Glutamatergic neuron (in vitro differentiated cells): Measurements from ENCODE around the gene STK4. TPM values are rescaled to one million over a fixed set of nuclear protein-coding genes. Genes with fewer than 3 reads are reported as not detected.

ENCODE experiments used
- DNase-seq: peaks from one replicate; pipeline ENCODE4 v3.0.0; 2022
- H3K27ac Mint-ChIP-seq: one replicate; pipeline ENCODE4 v1.8.0; 2020; ENCODE audit warnings: mild to moderate bottlenecking, mixed read lengths, inconsistent platforms; ENCODE audit not compliant: unreplicated experiment
- H3K27me3 Mint-ChIP-seq: one replicate; pipeline ENCODE4 v1.8.0; 2020; ENCODE audit warnings: mild to moderate bottlenecking, moderate library complexity, mixed read lengths, inconsistent platforms; ENCODE audit not compliant: unreplicated experiment
- H3K36me3 Mint-ChIP-seq: one replicate; pipeline ENCODE4 v1.8.0; 2020; ENCODE audit warnings: mild to moderate bottlenecking, mixed read lengths, inconsistent platforms; ENCODE audit not compliant: unreplicated experiment
- H3K4me1 Mint-ChIP-seq: one replicate; pipeline ENCODE4 v1.8.0; 2020; ENCODE audit warnings: mild to moderate bottlenecking, low read depth, mixed read lengths, inconsistent platforms; ENCODE audit not compliant: unreplicated experiment
- H3K4me3 Mint-ChIP-seq: one replicate; pipeline ENCODE4 v1.8.0; 2020; ENCODE audit warnings: mild to moderate bottlenecking, mixed read lengths, inconsistent platforms; ENCODE audit not compliant: unreplicated experiment
- H3K9me3 Mint-ChIP-seq: one replicate; pipeline ENCODE4 v1.8.0; 2020; ENCODE audit warnings: mild to moderate bottlenecking, moderate library complexity, mixed read lengths, inconsistent platforms; ENCODE audit not compliant: unreplicated experiment
- total RNA-seq: library from RNA; stranded (reverse); fragmentation: NEBNext Ultra II Directional; extraction: Animal tissue kit (Norgen Biotek cat#: 25700); gene quantifications from one replicate; pipeline ENCODE4 v1.2.1, GENCODE V29; 2021; ENCODE audit not compliant: unreplicated experiment
- TF ChIP-seq, protein P1 (sequence below): fragments of 200-600 bp; sonication (generic); IDR thresholded peaks from one replicate; pipeline ENCODE4 v1.5.0; 2021; ENCODE audit not compliant: partially characterized antibody, unreplicated experiment

Gene STK4
- total RNA-seq, 1 donor from 2014 or later = 32.6 TPM

DNA sequence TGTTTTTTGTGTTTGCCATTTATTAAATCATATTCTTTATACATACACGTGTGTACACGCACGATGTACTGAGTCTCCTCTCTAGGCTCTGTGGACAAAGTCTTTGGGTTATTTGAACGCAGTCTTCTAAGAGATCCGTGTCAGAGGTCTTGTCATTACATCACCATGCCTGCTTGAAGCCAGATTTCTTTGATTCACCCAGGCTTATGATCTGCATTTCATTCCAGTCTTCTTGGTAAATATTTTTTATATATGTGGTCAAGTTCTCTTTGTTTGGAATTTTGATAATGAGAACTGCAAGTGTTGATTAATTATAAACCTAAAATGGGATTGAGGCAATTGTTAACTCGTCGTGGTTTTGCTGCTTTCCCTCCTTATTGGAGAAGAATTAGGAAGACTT, 100.1 kb downstream of the STK4 start:
- Mint-ChIP-seq H3K4me3 (no peak overlapping the region), H3K9me3 (peaks cover 2% of the 10 kb centered on the region), H3K4me1 (no peaks in the 10 kb centered on the region), H3K36me3 (peaks cover 6% of the 10 kb centered on the region), H3K27ac (no peak overlapping the region), H3K27me3 (no peaks in the 10 kb centered on the region)
- TF ChIP-seq, protein P1, sequence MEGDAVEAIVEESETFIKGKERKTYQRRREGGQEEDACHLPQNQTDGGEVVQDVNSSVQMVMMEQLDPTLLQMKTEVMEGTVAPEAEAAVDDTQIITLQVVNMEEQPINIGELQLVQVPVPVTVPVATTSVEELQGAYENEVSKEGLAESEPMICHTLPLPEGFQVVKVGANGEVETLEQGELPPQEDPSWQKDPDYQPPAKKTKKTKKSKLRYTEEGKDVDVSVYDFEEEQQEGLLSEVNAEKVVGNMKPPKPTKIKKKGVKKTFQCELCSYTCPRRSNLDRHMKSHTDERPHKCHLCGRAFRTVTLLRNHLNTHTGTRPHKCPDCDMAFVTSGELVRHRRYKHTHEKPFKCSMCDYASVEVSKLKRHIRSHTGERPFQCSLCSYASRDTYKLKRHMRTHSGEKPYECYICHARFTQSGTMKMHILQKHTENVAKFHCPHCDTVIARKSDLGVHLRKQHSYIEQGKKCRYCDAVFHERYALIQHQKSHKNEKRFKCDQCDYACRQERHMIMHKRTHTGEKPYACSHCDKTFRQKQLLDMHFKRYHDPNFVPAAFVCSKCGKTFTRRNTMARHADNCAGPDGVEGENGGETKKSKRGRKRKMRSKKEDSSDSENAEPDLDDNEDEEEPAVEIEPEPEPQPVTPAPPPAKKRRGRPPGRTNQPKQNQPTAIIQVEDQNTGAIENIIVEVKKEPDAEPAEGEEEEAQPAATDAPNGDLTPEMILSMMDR = no peak
- no peak for DNase-seq

DNA sequence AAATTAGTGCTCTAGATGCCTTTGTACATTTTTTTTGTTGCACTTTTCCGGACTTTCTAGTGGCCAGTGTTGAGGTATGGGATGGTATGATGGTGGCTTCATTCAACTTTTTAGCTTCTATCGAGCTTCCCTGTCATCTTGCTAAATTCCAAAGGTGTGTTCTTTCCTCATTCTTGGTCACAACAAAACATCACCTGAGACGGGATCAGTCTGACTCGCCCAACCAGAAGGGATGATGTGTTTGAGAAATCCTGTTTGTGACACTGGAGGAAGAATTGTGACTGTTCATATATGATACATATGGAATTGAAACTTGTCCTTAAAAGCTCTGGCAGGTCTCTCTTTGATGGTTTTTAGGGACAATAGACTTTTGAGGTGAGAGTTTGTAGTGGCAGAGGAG, 100.8 kb downstream of the STK4 start:
- Mint-ChIP-seq H3K4me3 (no peak overlapping the region), H3K27me3 (no peaks in the 10 kb centered on the region), H3K9me3 (peaks cover 2% of the 10 kb centered on the region), H3K4me1 (no peaks in the 10 kb centered on the region), H3K27ac (no peak overlapping the region), H3K36me3 (peaks cover 6% of the 10 kb centered on the region)
- DNase-seq = no peak
- TF ChIP-seq, protein P1 = no peak

DNA sequence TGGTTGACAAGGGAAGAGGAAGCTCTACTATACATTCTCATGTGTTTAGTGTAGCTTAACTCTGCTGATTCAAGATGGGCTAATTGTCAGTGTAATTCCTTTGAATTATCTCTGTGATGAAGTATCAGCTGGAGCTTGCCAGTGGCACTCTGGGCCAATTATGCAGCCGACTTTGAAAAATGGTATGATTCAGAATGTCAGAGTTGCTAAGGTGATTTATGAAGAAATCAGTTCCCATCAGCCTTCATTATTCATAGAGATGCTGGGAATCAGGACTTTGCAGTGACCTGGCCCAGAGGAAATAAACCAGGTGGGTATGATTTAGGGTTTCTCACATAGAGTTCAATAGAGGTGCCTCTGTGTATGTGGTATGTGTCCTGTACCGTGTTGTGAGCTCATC, 101.2 kb downstream of the STK4 start:
- DNase-seq = no peak
- Mint-ChIP-seq H3K27me3 (no peaks in the 10 kb centered on the region), H3K4me3 (no peak overlapping the region), H3K9me3 (peaks cover 2% of the 10 kb centered on the region), H3K36me3 (peaks cover 6% of the 10 kb centered on the region), H3K27ac (no peak overlapping the region), H3K4me1 (no peaks in the 10 kb centered on the region)
- TF ChIP-seq, protein P1 = no peak

DNA sequence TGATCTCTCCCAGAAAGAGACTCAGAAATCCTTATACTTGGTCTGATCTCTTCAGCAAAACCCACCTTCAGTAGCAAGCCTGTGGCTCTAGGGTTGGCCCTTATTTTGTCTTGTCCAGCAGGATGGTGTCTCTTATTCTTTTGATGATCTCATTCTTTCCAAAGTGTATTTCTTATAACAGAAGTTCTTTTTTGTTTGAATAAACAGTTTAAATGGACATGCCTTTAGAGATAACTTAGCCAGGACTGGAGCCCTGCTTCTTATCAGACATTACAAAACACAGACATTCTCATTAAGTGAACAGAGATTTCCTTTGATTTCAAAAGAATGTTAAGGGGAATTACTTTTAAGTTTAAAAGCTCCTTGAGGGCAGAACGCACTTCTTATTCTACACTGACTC, 102.9 kb downstream of the STK4 start:
- H3K36me3 Mint-ChIP-seq = peaks cover 6% of the 10 kb centered on the region
- H3K27me3 Mint-ChIP-seq = no peaks in the 10 kb centered on the region
- no peak overlapping the region for H3K27ac Mint-ChIP-seq
- no peak for DNase-seq
- H3K4me1 Mint-ChIP-seq = no peaks in the 10 kb centered on the region
- H3K9me3 Mint-ChIP-seq = no peaks in the 10 kb centered on the region
- no peak overlapping the region for H3K4me3 Mint-ChIP-seq
- TF ChIP-seq, protein P1 = no peak

DNA sequence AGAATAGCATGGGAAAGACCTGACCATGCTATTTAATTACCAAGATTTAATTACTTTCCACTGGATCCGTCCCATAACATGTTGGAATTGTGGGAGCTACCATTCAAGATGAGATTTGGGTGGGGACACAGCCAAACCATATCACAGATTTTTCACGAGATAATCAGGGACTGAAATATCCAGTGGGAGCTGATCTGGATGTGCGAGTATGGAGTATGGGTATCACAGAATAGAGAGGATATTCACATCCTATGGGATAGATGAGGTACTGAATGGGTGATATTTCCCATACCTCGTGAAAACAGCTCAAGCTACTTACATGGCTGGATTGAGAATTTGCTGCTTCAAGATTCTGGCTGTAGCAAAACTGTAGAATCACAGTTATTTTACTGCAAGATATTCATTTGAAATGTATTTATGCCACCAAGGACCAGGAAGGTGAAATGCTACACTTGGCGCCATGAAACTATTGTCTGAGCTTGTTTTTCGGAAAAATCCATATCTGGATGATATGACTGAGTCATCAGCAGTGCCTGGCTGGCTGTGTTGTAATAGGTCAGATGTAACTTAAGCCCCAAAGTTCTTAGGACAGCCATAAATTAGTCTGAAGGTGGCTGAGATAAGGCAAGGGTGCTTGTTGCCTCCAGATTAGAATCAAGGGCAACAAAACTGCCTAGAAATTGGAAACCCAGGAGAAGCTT, 104.8 kb downstream of the STK4 start:
- no peak for DNase-seq
- Mint-ChIP-seq H3K4me3 (no peak overlapping the region), H3K27me3 (no peaks in the 10 kb centered on the region), H3K9me3 (no peaks in the 10 kb centered on the region), H3K4me1 (no peaks in the 10 kb centered on the region), H3K27ac (no peak overlapping the region), H3K36me3 (peaks cover 6% of the 10 kb centered on the region)
- TF ChIP-seq, protein P1 = no peak
